Type B pancreatic cell (in vitro differentiated cells): Measurements from ENCODE around the gene ATF7IP. TPM values are rescaled to one million over a fixed set of nuclear protein-coding genes. Genes with fewer than 3 reads are reported as not detected.
"Not testable (repeated sequence)": the region's sequence is repeated elsewhere in the genome, so short reads cannot be mapped to it uniquely, and the experiment has no call there.

Source experiments
- DNase-seq: peaks from one replicate; pipeline ENCODE4 v3.0.0; 2021; ENCODE audit warnings: mixed read lengths; ENCODE audit not compliant: unreplicated experiment; ENCODE audit errors: extremely low spot score
- H3K27ac Mint-ChIP-seq: 2 replicates; pipeline ENCODE4 v1.8.0; 2021; ENCODE audit warnings: mild to moderate bottlenecking, mixed read lengths
- H3K27me3 Mint-ChIP-seq: 2 replicates; pipeline ENCODE4 v1.8.0; 2021; ENCODE audit warnings: mixed read lengths
- H3K36me3 Mint-ChIP-seq: 2 replicates; pipeline ENCODE4 v1.8.0; 2021; ENCODE audit warnings: mixed read lengths
- H3K4me1 Mint-ChIP-seq: one replicate; pipeline ENCODE4 v1.8.0; 2021; ENCODE audit warnings: mixed read lengths; ENCODE audit not compliant: unreplicated experiment
- H3K4me3 Mint-ChIP-seq: 2 replicates; pipeline ENCODE4 v1.8.0; 2021; ENCODE audit warnings: mild to moderate bottlenecking, mixed read lengths
- H3K9me3 Mint-ChIP-seq: 2 replicates; pipeline ENCODE4 v1.8.0; 2021; ENCODE audit warnings: mixed read lengths
- CTCF ChIP-seq: fragments of 200-600 bp; sonication (generic); conservative IDR thresholded peaks from 2 replicates; pipeline ENCODE4 v1.5.0; 2021; ENCODE audit warnings: antibody characterized with exemption, mild to moderate bottlenecking
- total RNA-seq: library from RNA; stranded (reverse); gene quantifications from 2 replicates; pipeline ENCODE4 v1.2.1, GENCODE V29; 2021; ENCODE audit warnings: low replicate concordance

Gene ATF7IP
- total RNA-seq, 1 donor from 2014 or later: 102 TPM

- DNase-seq: no peak
- Mint-ChIP-seq H3K9me3 (peaks cover 7% of the 10 kb centered on the region), H3K27ac (peak overlapping the region; percentile 13), H3K36me3 (peaks cover 35% of the 10 kb centered on the region), H3K27me3 (no peaks in the 10 kb centered on the region), H3K4me1 (peaks cover 10% of the 10 kb centered on the region), H3K4me3 (peak overlapping the region; percentile 19)
- TF ChIP-seq CTCF: no peak
Observed at GRCh38 chr12:14403293-14403692, 37.8 kb downstream of the ATF7IP start.

GRCh38 chr12:14403711-14404196 lies 38.3 kb downstream of the ATF7IP start:
- H3K9me3 Mint-ChIP-seq: peaks cover 7% of the 10 kb centered on the region
- H3K27ac Mint-ChIP-seq: peak overlapping the region; percentile 13
- H3K36me3 Mint-ChIP-seq: peaks cover 40% of the 10 kb centered on the region
- no peak for DNase-seq
- peak overlapping the region; percentile 19 for H3K4me3 Mint-ChIP-seq
- peaks cover 10% of the 10 kb centered on the region for H3K4me1 Mint-ChIP-seq
- no peak for TF ChIP-seq CTCF
- H3K27me3 Mint-ChIP-seq: no peaks in the 10 kb centered on the region

GRCh38 chr12:14405407-14405806 lies 39.9 kb downstream of the ATF7IP start:
- Mint-ChIP-seq H3K4me1 (peaks cover 10% of the 10 kb centered on the region), H3K36me3 (peaks cover 38% of the 10 kb centered on the region)
- DNase-seq, H3K27ac Mint-ChIP-seq, H3K9me3 Mint-ChIP-seq, H3K27me3 Mint-ChIP-seq, H3K4me3 Mint-ChIP-seq: not testable (repeated sequence)

GRCh38 chr12:14408208-14408607 lies 42.7 kb downstream of the ATF7IP start:
- TF ChIP-seq CTCF: no peak
- peaks cover 32% of the 10 kb centered on the region for H3K36me3 Mint-ChIP-seq
- H3K27me3 Mint-ChIP-seq: no peaks in the 10 kb centered on the region
- H3K4me3 Mint-ChIP-seq: no peak overlapping the region
- H3K9me3 Mint-ChIP-seq: peaks cover 16% of the 10 kb centered on the region
- no peak overlapping the region for H3K27ac Mint-ChIP-seq
- DNase-seq: no peak
- peaks cover 9% of the 10 kb centered on the region for H3K4me1 Mint-ChIP-seq

GRCh38 chr12:14410177-14410576 lies 44.7 kb downstream of the ATF7IP start:
- Mint-ChIP-seq H3K4me3 (no peak overlapping the region), H3K4me1 (peaks cover 4% of the 10 kb centered on the region), H3K27ac (no peak overlapping the region), H3K27me3 (no peaks in the 10 kb centered on the region), H3K9me3 (peaks cover 21% of the 10 kb centered on the region), H3K36me3 (peaks cover 35% of the 10 kb centered on the region)
- TF ChIP-seq CTCF: no peak
- no peak for DNase-seq

- peaks cover 21% of the 10 kb centered on the region for H3K9me3 Mint-ChIP-seq
- no peak overlapping the region for H3K4me3 Mint-ChIP-seq
- H3K27me3 Mint-ChIP-seq: no peaks in the 10 kb centered on the region
- peaks cover 5% of the 10 kb centered on the region for H3K4me1 Mint-ChIP-seq
- no peak for DNase-seq
- no peak for TF ChIP-seq CTCF
- no peak overlapping the region for H3K27ac Mint-ChIP-seq
- peaks cover 35% of the 10 kb centered on the region for H3K36me3 Mint-ChIP-seq
Observed at GRCh38 chr12:14410841-14411569, 45.5 kb downstream of the ATF7IP start.
